Esophagus squamous epithelium (tissue), 5 donors: Measurements from ENCODE around the gene SNX24. TPM values are rescaled to one million over a fixed set of nuclear protein-coding genes. Genes with fewer than 3 reads are reported as not detected.

ENCODE experiments used
- DNase-seq: peaks from one replicate; lab custom pipeline; 2025; lab: John Stamatoyannopoulos, UW
- H3K27ac ChIP-seq, 4 donors: fragments of 200-600 bp; sonication (generic); one replicate each; pipeline ENCODE4 v1.5.1; 2016 to 2019; ENCODE audit warnings: mild to moderate bottlenecking in 1 of 4
- H3K27me3 ChIP-seq, 4 donors: fragments of 200-600 bp; sonication (generic); 1 replicate in 3 of 4; 2 replicates in 1 of 4; pipeline versions ENCODE4 v1.5.1 to v1.6.0; 2017 to 2021; ENCODE audit warnings: antibody characterized with exemption in 1 of 4
- H3K36me3 ChIP-seq, 3 donors: fragments of 200-600 bp; sonication (generic); one replicate each; pipeline ENCODE4 v1.5.1; 2016 to 2019
- H3K4me1 ChIP-seq, 3 donors: fragments of 200-600 bp; sonication (generic); one replicate each; pipeline ENCODE4 v1.5.1; 2017 to 2019
- H3K4me3 ChIP-seq, 4 donors: fragments of 200-600 bp; sonication (generic); 1 replicate in 3 of 4; 2 replicates in 1 of 4; pipeline ENCODE4 v1.5.1; 2016 to 2019; ENCODE audit warnings: mild to moderate bottlenecking in 2 of 4, moderate library complexity in 1 of 4
- H3K9me3 ChIP-seq, 3 donors: fragments of 200-600 bp; sonication (generic); one replicate each; pipeline ENCODE4 v1.5.1; 2016 to 2019
- POLR2A ChIP-seq, 4 donors: fragments of 450-650 bp; IDR thresholded peaks; one replicate each; pipeline ENCODE4 v1.6.1; 2017; ENCODE audit warnings: antibody characterized with exemption in 4 of 4, mild to moderate bottlenecking in 4 of 4, moderate library complexity in 3 of 4
- WGBS, 2 donors: methylation state at CpG; one replicate each; pipeline ENCODE4 v1.1.5; 2018; 5-methylcytosine and 5-hydroxymethylcytosine counted together
- intact Hi-C: fragments of 100-400 bp; cut with DNase I; formaldehyde crosslinking; loops from one replicate; pipeline ENCODE4 v1.15.0; 2022
- total RNA-seq, 4 donors: library from RNA; depleted of rRNA; stranded (reverse); fragments of >200 nt; gene quantifications; one replicate each; pipeline ENCODE4 v1.1.0, GENCODE V29; 2016
- TF ChIP-seq, protein P1 (sequence below), 6 experiments: fragments of 450-650 bp in 4 of 6; fragments of 200-600 bp in 2 of 6; sonication (generic) in 2 of 6; IDR thresholded peaks; one replicate each; pipeline ENCODE4 v1.5.1; 2016 to 2019; ENCODE audit warnings: antibody characterized with exemption in 6 of 6, mild to moderate bottlenecking in 4 of 6, moderate library complexity in 4 of 6
- donor health status: DM: yes; HTN: yes; CAD: no.

SNX24 gene
- total RNA-seq, 4 donors from 2014 or later = 24.4 to 35.3 (median 28.6) TPM

GRCh38 chr5:123037104-123037418 is 191.6 kb downstream of the SNX24 start:
- Histone ChIP-seq H3K9me3 (no peaks in the 10 kb centered on the region), H3K27ac (peak overlapping the region; percentile 85 to 96 (median 92)), H3K36me3 (no peaks in the 10 kb centered on the region), H3K4me1 (peaks cover 0 to 35% (median 4%) of the 10 kb centered on the region in 3 donors), H3K27me3 (peaks cover 0 to 16% (median 0%) of the 10 kb centered on the region in 4 donors), H3K4me3 (peak overlapping the region; percentile 70 to 95 (median 82))
- DNase-seq = no peak
- 0% methylated on average over 1 to 3 of the region's 11 CpGs for WGBS, 2 donors
- TF ChIP-seq POLR2A (IDR thresholded peaks at IDR 0.05) = no peak
- TF ChIP-seq, protein P1, sequence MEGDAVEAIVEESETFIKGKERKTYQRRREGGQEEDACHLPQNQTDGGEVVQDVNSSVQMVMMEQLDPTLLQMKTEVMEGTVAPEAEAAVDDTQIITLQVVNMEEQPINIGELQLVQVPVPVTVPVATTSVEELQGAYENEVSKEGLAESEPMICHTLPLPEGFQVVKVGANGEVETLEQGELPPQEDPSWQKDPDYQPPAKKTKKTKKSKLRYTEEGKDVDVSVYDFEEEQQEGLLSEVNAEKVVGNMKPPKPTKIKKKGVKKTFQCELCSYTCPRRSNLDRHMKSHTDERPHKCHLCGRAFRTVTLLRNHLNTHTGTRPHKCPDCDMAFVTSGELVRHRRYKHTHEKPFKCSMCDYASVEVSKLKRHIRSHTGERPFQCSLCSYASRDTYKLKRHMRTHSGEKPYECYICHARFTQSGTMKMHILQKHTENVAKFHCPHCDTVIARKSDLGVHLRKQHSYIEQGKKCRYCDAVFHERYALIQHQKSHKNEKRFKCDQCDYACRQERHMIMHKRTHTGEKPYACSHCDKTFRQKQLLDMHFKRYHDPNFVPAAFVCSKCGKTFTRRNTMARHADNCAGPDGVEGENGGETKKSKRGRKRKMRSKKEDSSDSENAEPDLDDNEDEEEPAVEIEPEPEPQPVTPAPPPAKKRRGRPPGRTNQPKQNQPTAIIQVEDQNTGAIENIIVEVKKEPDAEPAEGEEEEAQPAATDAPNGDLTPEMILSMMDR (IDR thresholded peaks at IDR 0.05) = no peak
- intact Hi-C loops = no loop called here

- Histone ChIP-seq H3K27ac (no peak overlapping the region), H3K4me1 (peaks cover 0 to 27% (median 4%) of the 10 kb centered on the region in 3 donors), H3K27me3 (peaks cover 0 to 16% (median 0%) of the 10 kb centered on the region in 4 donors), H3K4me3 (no peak overlapping the region), H3K9me3 (no peaks in the 10 kb centered on the region), H3K36me3 (no peaks in the 10 kb centered on the region)
- no peak for DNase-seq
- TF ChIP-seq POLR2A (IDR thresholded peaks at IDR 0.05) = no peak
- TF ChIP-seq, protein P1 (IDR thresholded peaks at IDR 0.05) = no peak
- intact Hi-C loops = no loop called here
These were observed 194.3 kb downstream of the SNX24 start for GRCh38 chr5:123039673-123040072.

GRCh38 chr5:123044926-123045617 is 199.7 kb downstream of the SNX24 start:
- intact Hi-C loops = no loop called here
- Histone ChIP-seq H3K4me1 (no peaks in the 10 kb centered on the region), H3K27me3 (no peaks in the 10 kb centered on the region), H3K36me3 (no peaks in the 10 kb centered on the region), H3K9me3 (no peaks in the 10 kb centered on the region), H3K27ac (no peak overlapping the region), H3K4me3 (no peak overlapping the region)
- DNase-seq = no peak
- no peak for TF ChIP-seq POLR2A (IDR thresholded peaks at IDR 0.05)
- TF ChIP-seq, protein P1 (IDR thresholded peaks at IDR 0.05) = no peak
- WGBS, 2 donors = 80 to 81% methylated on average over 7 of the region's 7 CpGs

- no peak overlapping the region for H3K4me3 ChIP-seq
- no peaks in the 10 kb centered on the region for H3K4me1 ChIP-seq
- no peak overlapping the region for H3K27ac ChIP-seq
- no peaks in the 10 kb centered on the region for H3K27me3 ChIP-seq
- TF ChIP-seq POLR2A (IDR thresholded peaks at IDR 0.05) = no peak
- TF ChIP-seq, protein P1 (IDR thresholded peaks at IDR 0.05) = no peak
- no peaks in the 10 kb centered on the region for H3K36me3 ChIP-seq
- intact Hi-C loops = no loop called here
- 77 to 100% methylated on average over 3 of the region's 4 CpGs for WGBS, 2 donors
- H3K9me3 ChIP-seq = no peaks in the 10 kb centered on the region
- no peak for DNase-seq
These were observed 200.8 kb downstream of the SNX24 start for GRCh38 chr5:123046222-123046621.

DNA sequence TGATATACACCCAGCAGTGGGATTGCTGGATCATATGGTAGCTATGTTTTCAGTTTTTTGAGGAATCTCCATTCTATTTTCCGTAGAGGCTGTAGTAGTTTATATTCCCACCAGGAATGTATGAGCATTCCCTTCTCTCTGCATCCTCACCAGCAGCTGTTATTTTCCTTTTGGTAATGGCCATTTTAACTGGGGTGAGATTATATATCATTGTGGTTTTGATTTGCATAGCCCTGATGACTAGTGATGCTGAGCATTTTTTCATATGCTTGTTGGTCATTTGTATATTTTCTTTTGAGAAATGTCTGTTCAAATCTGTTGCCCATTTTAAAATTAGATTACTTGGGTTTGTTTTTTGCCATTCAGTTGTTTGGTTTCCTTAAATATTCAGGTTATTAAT is 202.3 kb downstream of the SNX24 start:
- no peaks in the 10 kb centered on the region for H3K36me3 ChIP-seq
- H3K4me1 ChIP-seq = no peaks in the 10 kb centered on the region
- no peaks in the 10 kb centered on the region for H3K9me3 ChIP-seq
- intact Hi-C loops = no loop called here
- TF ChIP-seq POLR2A (IDR thresholded peaks at IDR 0.05) = no peak
- TF ChIP-seq, protein P1 (IDR thresholded peaks at IDR 0.05) = no peak
- H3K27ac ChIP-seq = no peak overlapping the region
- no peak overlapping the region for H3K4me3 ChIP-seq
- no peak for DNase-seq
- H3K27me3 ChIP-seq = no peaks in the 10 kb centered on the region
- 52 to 85% methylated on average over 1 of the region's 1 CpG for WGBS, 2 donors
